ENCODE results near the gene SPPL3.

DNA sequence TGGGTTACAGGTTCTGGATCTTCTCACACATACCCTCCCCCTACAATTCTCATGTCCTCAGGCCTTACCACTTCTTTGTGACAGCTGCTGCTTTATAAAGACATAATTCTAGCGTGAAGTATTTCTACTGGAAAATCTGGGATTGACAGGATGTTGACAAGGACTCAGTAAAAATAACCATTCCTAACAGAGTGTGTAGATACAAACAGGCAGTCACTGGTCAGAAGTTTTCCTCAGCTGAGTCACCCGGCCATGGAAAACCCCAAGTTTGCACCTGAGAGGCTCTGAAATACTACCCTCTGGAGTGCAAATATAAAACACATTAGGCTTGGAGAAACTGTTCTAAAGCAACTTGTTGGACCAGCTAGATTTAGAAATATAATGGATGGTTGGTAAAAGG, 54.4 kb downstream of the SPPL3 start:
- TF ChIP-seq, protein P1, sequence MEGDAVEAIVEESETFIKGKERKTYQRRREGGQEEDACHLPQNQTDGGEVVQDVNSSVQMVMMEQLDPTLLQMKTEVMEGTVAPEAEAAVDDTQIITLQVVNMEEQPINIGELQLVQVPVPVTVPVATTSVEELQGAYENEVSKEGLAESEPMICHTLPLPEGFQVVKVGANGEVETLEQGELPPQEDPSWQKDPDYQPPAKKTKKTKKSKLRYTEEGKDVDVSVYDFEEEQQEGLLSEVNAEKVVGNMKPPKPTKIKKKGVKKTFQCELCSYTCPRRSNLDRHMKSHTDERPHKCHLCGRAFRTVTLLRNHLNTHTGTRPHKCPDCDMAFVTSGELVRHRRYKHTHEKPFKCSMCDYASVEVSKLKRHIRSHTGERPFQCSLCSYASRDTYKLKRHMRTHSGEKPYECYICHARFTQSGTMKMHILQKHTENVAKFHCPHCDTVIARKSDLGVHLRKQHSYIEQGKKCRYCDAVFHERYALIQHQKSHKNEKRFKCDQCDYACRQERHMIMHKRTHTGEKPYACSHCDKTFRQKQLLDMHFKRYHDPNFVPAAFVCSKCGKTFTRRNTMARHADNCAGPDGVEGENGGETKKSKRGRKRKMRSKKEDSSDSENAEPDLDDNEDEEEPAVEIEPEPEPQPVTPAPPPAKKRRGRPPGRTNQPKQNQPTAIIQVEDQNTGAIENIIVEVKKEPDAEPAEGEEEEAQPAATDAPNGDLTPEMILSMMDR (IDR thresholded peaks at IDR 0.05; ENCODE audit: poor library complexity): no peak
- no peak for TF ChIP-seq EZH2 (IDR thresholded peaks at IDR 0.05; ENCODE audit: borderline replicate concordance)

Data from hepatocyte (in vitro differentiated cells).